Activated CD4-positive, alpha-beta T cell treated with anti-CD3 and anti-CD28 coated beads, Interleukin-2, amount 50 U/mL, for 48 hours (primary cell): ENCODE data around the gene CDH11.

Source experiments
- DNase-seq, 2 experiments: peaks; one replicate each; pipeline ENCODE4 v3.0.0-alpha.2; 2020

CDH11 gene

GRCh38 chr16:65021852-65022595, 99.8 kb downstream of the CDH11 start:
- no peak for DNase-seq

DNA sequence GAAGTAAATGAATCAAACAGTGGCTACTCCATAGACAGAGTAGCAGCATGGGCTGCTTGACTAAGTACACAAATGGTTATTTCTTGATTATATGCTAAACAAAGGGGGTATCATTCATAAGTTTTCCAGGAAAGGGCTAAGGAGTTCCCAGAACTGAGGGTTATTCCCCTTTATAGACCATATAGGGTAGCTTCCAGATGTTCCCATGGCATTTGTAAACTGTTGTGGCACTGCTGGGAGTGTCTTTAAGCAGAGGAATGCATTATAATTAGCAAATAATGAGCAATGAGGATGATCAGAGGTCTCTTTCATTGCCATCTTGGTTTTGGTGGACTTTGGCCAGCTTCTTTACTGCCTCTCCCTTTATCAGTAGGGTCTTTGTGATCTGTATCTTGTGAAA, 105.1 kb downstream of the CDH11 start:
- no peak for DNase-seq

GRCh38 chr16:65015599-65015998, 106.3 kb downstream of the CDH11 start:
- no peak for DNase-seq

- no peak for DNase-seq
Measured at GRCh38 chr16:65012357-65012756, 109.5 kb downstream of the CDH11 start.

DNA sequence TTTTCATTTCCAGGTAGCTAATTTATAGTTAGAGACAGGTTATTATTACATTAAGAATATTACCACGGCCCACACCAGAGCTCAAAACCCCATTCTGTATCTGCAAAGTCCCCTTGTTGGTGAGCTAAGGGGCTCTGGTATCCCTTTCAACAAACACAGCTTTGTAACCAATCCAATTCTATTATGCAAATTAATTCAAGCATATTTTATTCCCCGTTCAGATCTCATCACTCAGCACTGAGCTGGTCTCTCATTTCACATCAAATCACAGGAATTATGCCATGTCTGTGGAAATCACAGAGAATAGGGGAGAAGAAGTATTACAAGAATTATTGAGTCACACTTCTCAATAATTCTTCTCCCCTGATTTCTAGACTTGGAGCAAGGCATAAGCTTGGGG, 111.7 kb downstream of the CDH11 start:
- no peak for DNase-seq

- no peak for DNase-seq
Measured at GRCh38 chr16:65005696-65006095, 116.2 kb downstream of the CDH11 start.

DNA sequence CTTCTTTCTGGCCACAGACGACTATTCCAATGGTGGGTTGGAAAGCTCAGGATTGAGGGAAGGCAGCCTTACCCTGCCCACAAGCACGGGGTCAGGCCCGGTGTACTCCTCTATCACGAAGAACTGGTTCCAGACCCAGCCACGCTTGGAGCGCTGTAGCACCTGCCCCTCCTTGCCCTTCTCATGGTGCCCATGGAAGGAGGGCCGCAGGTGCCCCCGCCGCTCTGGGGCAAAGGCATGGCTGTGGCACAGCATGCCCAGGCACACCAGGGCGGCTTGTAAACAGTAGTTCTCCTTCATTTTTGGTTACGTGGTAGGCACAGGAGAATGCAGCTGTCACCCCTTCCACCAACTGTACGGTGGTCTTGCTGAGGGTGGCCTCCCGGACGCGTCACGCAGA, 117.3 kb downstream of the CDH11 start:
- DNase-seq = no peak

- DNase-seq = no peak
Measured at GRCh38 chr16:65003621-65004020, 118.2 kb downstream of the CDH11 start.

GRCh38 chr16:65002265-65002664, 119.6 kb downstream of the CDH11 start:
- DNase-seq = no peak

DNA sequence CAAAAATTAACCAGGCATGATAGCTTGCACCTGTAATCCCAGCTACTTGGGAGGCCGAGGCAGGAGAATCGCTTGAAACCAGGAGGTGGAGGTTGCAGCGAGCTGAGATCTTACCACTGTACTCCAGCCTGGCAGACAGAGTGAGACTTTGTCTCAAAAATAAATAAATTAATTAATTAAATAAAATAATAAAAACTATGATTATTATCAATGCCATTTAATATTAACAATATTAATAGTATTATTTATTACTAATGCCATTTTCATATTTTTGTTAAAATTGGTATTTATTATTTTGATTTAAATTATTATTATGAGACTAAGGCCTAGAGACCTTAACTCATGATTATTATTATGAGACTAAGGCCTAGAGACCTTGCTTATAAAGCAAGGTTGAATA, 121.2 kb downstream of the CDH11 start:
- no peak for DNase-seq

DNA sequence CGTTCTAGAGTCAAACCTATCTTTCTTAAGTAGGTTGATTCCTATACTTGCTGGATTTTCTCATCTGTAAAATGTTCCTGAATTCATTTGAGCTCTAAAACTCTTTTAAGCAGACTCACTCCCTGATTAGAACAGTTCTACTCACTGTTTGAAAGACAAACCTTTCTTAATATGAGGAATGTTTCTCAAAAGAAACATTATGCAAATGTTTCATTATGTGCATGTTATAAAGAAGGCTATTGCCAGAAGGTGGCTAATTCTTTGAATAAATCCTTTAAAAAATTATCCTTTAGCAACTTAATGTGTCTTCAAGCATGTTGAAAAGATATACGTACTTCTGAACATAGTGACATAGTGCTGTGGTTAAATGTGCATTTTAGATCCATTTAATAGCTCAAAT, 124.1 kb downstream of the CDH11 start:
- DNase-seq = no peak

DNA sequence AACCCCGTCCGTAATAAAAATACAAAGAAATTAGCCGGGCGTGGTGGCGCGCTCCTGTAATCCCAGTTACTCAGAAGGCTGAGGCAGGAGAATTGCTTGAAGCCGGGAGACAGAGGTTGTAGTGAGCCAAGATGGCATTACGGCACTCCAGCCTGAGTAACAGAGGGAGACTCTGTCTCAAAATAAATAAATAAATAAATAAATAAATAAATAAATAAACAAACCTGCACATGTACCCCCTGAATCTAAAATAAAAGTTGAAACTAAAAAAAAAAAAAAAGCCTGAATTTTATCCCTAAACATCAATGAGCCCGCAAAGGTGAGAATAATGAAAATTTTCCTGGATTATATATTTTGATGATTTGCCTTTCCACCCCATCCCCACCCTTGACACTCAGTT, 124.7 kb downstream of the CDH11 start:
- DNase-seq = no peak

DNA sequence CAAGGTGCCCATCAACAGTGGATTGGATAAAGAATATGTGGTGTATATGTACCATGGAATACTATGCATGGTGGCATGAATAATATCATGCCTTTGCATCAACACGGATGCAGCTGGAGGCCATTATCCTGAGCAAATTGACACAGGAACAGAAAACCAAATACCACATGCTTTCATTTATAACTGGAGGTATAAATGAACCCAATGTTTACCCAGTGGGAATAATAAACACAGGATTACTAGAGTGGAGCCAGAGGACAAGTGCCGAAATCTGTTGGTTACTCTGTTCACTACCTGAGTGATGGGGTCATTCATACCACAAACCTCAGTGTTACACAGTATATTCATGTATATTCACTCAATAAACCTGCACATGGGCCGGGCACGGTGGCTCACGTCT, 125.2 kb downstream of the CDH11 start:
- DNase-seq = no peak

GRCh38 chr16:64993464-64993863, 128.4 kb downstream of the CDH11 start:
- no peak for DNase-seq

- DNase-seq = no peak
Measured at GRCh38 chr16:64991001-64991400, 130.9 kb downstream of the CDH11 start.

DNA sequence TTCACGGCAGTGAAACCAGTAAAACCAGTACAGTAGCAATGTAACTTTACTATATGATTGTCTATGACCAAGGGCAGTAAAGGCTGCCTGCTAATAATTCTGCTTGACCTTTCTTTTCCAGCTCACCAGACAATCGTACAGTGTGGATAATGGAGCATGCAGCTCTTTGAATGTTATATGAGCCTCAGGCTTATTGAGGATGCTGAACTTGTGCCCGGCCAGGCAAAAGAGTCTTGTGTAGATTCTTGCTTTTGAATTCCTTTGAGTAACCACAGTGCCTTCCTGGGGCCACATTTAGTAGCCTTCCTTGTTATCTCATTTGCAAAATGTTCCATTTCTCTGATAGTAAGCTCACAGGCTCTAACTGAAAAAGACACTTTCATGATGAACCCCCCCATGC, 131.8 kb downstream of the CDH11 start:
- no peak for DNase-seq

DNA sequence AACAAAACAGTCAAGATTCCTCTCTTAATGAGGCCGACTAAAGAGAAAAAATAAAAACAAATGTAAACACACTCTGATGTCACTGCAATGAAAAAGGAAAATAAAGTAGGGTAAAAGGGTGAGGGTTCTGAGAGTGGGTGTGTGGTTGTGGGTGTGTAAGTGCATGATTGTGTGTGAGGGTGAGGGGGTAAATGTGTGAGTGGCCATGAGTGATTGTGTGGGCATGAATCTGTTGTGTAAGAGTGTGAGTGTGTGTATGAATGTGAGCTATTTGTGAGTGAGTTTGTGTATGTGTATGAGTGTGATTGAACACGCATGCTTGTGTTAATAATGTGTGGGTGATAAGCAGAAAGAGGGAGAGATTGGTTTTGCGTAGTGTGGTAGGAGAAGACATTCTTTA, 132.8 kb downstream of the CDH11 start:
- DNase-seq = no peak

DNA sequence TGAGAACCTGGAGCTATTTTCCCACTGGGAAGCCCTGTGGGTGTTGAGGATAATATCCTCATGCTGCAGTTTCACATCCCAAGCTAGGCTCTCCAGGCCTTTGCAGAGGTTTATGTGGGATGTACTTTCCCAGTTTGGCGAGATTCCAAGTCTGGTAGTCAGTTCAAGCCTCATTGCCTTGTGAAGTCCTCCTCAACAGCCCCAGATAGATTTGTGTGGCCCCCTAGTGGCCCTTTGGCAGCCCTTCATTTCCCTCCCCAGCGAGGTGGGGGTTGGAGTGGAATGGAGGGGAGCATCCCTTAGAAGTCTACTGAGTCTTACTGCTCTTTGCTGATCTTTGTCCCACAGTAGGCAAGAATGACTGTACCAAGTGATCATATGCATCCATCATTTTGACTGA, 137.9 kb downstream of the CDH11 start:
- DNase-seq = no peak

DNA sequence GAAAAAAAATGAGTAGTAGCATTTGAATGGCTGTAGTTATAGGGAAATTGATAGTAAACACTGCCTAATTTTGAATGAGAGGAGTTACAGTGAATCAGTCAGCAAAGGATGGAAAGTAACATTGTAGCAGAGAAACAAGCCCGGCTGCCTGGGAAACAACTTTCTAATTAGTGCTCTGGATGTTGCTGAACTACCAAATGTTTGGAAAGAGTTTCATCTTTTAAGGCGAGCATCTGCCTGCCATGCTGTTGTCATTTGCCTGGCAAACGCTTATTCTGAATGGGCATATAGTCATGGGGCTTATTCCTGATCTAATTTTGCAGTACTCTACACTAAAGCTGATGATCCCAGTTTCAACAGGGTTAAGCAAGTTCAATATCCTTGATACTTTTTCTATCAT, 138.6 kb downstream of the CDH11 start:
- DNase-seq = no peak

DNA sequence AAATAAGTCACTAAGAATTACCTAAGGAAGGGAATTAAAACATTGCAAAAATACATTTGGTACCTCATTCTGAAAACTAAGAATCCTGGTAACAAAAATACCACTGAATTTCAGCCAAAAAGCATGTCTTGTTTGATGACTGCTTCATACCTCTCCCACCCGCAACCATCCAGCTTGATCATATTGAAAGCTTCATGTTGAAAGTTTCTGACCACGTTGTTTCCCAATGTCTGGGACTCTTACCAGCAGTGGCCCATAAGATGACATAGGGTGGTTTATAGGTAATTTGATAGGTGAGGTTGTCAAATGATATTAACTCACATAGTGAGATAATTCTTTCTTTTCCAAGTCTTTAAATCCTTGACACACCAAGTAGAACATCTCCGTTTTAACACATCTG, 139.3 kb downstream of the CDH11 start:
- DNase-seq = no peak

- no peak for DNase-seq
Measured at GRCh38 chr16:64981568-64982281, 140.1 kb downstream of the CDH11 start.

- DNase-seq = no peak
Measured at GRCh38 chr16:64977206-64977920, 144.5 kb downstream of the CDH11 start.

GRCh38 chr16:64975821-64976220, 146.0 kb downstream of the CDH11 start:
- DNase-seq = no peak

DNA sequence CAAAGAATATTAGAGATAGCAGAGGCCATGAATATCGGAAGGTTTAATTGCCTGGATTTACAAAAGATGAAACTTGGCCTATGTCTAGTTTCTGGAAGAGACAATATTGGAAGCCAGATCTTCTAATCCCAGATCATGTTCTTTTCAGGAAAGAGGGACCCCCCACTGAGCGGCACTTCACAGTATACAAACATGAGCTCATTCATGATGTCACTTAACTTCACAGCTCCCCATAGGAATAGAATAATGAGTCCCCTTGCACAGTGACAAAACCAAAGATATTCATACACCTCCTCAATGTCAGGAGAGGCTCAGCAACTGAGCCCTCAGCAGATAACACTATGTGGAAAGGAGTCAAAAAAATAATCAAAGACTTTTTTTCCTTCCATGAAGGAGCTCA, 147.5 kb downstream of the CDH11 start:
- DNase-seq = no peak
